Right lobe of liver (tissue), 6 donors: ENCODE measurements around the gene TUBB2B. TPM values are rescaled to one million over a fixed set of nuclear protein-coding genes. Genes with fewer than 3 reads are reported as not detected.

Experiments
- ATAC-seq, 4 donors: fragments of 200-7000 bp; cut with Tn5 transposase; one replicate each; pipeline ENCODE4 v1.9.1; 2020; ENCODE audit warnings: mild to moderate bottlenecking in 4 of 4, moderate library complexity in 4 of 4
- DNase-seq, 3 donors: peaks; one replicate each; pipeline ENCODE4 v3.0.0-alpha.2; 2020
- H3K27ac ChIP-seq, 3 donors: fragments of 200-600 bp; one replicate each; pipeline ENCODE4 v1.8.0; 2022
- H3K27me3 ChIP-seq, 2 donors: fragments of 200-600 bp; one replicate each; pipeline ENCODE4 v1.8.0; 2022
- H3K36me3 ChIP-seq, 4 donors: fragments of 200-600 bp; sonication (generic) in 1 of 4; one replicate each; pipeline versions ENCODE4 v1.5.1 to v1.8.0; 2017 to 2022; ENCODE audit warnings: control low read depth in 1 of 4
- H3K4me1 ChIP-seq, 4 donors: fragments of 200-600 bp; sonication (generic) in 1 of 4; one replicate each; pipeline versions ENCODE4 v1.5.1 to v1.8.0; 2017 to 2022; ENCODE audit warnings: control low read depth in 1 of 4
- H3K4me3 ChIP-seq, 3 donors: fragments of 200-600 bp; one replicate each; pipeline ENCODE4 v1.8.0; 2022
- H3K9me3 ChIP-seq, 4 donors: fragments of 200-600 bp; sonication (generic) in 1 of 4; one replicate each; pipeline versions ENCODE4 v1.5.1 to v1.8.0; 2017 to 2022; ENCODE audit warnings: control low read depth in 1 of 4
- POLR2A ChIP-seq: fragments of 450-650 bp; IDR thresholded peaks from one replicate; pipeline ENCODE4 v1.6.1; 2017; ENCODE audit warnings: antibody characterized with exemption, mild to moderate bottlenecking
- WGBS: methylation state at CpG from one replicate; pipeline ENCODE4 v1.1.6; 2018; ENCODE audit warnings: low coverage, low lambda C conversion rate; ENCODE audit not compliant: insufficient coverage; ENCODE audit errors: missing lambda C conversion rate; 5-methylcytosine and 5-hydroxymethylcytosine counted together
- intact Hi-C, 2 donors: fragments of 100-400 bp; cut with DNase I; formaldehyde crosslinking; loops; one replicate each; pipeline versions ENCODE4 v1.11.2 to v1.14.1; 2022
- total RNA-seq, 6 experiments: library from RNA; depleted of rRNA in 2 of 6; stranded (reverse); fragments of >200 nt in 2 of 6; fragmentation: NEBNext Ultra II Directional in 3 of 6; extraction: Animal tissue kit (Norgen Biotek cat#: 25700) in 3 of 6; gene quantifications; one replicate each; pipeline versions ENCODE4 v1.1.0 to v1.2.4, GENCODE V29; 2016 to 2023
- TF ChIP-seq, protein P1 (sequence below), 4 donors: fragments of 200-600 bp in 3 of 4; fragments of 450-650 bp in 1 of 4; IDR thresholded peaks; one replicate each; pipeline versions ENCODE4 v1.5.1 to v1.8.0; 2016 to 2022; ENCODE audit warnings: antibody characterized with exemption in 4 of 4, mild to moderate bottlenecking in 2 of 4
- donor health status: DM: no; HTN: yes; CAD: no.
- donor health status: DM: no; HTN: no; CAD: no.
- donor health status: DM: no; HTN: no; CAD: no.
- donor health status: DM: no; HTN: yes; CAD: no.
- donor health status: DM: no; HTN: yes; CAD: no.

Gene TUBB2B
- total RNA-seq, 6 experiments from 2014 or later: 1.0 to 3.9 (median 2.5) TPM

DNA sequence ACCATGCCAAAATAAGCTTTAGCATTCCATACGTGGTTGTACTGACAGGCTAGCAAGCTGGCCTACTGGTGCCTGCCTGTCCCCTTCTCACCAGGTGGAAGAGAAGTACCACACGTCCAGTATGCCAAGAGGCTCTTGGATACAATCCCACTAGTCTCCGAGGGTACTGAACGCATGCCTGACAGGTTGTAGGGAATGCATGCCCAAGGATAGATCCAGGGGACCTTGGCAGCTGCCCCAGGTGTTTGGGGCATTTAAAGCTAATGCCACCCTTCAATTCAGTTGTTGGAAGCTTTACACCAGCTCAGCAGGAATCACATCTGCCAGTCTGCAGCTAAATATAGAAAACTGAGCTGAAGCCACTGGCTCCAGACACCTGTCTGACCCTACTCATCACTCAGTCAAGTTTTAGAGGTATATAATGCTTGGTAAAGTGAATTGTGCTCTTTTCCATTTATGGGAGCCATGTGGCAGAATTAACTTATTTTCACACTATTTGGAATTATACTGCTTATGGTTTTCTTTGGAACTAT lies 4.9 kb downstream of the TUBB2B start:
- whole genome bisulfite sequencing: 63% methylated on average over 1 of the region's 4 CpGs
- H3K27ac ChIP-seq: no peak overlapping the region
- intact Hi-C loops: no loop called here
- peaks cover 0 to 10% of the 10 kb centered on the region in 2 donors for H3K27me3 ChIP-seq
- TF ChIP-seq POLR2A: no peak
- TF ChIP-seq, protein P1, sequence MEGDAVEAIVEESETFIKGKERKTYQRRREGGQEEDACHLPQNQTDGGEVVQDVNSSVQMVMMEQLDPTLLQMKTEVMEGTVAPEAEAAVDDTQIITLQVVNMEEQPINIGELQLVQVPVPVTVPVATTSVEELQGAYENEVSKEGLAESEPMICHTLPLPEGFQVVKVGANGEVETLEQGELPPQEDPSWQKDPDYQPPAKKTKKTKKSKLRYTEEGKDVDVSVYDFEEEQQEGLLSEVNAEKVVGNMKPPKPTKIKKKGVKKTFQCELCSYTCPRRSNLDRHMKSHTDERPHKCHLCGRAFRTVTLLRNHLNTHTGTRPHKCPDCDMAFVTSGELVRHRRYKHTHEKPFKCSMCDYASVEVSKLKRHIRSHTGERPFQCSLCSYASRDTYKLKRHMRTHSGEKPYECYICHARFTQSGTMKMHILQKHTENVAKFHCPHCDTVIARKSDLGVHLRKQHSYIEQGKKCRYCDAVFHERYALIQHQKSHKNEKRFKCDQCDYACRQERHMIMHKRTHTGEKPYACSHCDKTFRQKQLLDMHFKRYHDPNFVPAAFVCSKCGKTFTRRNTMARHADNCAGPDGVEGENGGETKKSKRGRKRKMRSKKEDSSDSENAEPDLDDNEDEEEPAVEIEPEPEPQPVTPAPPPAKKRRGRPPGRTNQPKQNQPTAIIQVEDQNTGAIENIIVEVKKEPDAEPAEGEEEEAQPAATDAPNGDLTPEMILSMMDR (IDR thresholded peaks at IDR 0.05): no peak
- no peak overlapping the region for H3K4me3 ChIP-seq
- no peaks in the 10 kb centered on the region for H3K36me3 ChIP-seq
- ATAC-seq: no peak
- peaks cover 0 to 10% (median 5%) of the 10 kb centered on the region in 4 donors for H3K4me1 ChIP-seq
- DNase-seq: no peak
- no peaks in the 10 kb centered on the region for H3K9me3 ChIP-seq

- H3K4me1 ChIP-seq: no peaks in the 10 kb centered on the region
- no peak overlapping the region for H3K27ac ChIP-seq
- H3K9me3 ChIP-seq: no peaks in the 10 kb centered on the region
- H3K36me3 ChIP-seq: no peaks in the 10 kb centered on the region
- intact Hi-C loops: no loop called here
- TF ChIP-seq, protein P1 (IDR thresholded peaks at IDR 0.05): no peak
- no peak for TF ChIP-seq POLR2A
- no peak overlapping the region for H3K4me3 ChIP-seq
- WGBS: 67% methylated on average over 3 of the region's 4 CpGs
- ATAC-seq: no peak
- peaks cover 0 to under 1% of the 10 kb centered on the region in 2 donors for H3K27me3 ChIP-seq
- DNase-seq: no peak
Observed at GRCh38 chr6:3221578-3221977, 5.9 kb downstream of the TUBB2B start.

DNA sequence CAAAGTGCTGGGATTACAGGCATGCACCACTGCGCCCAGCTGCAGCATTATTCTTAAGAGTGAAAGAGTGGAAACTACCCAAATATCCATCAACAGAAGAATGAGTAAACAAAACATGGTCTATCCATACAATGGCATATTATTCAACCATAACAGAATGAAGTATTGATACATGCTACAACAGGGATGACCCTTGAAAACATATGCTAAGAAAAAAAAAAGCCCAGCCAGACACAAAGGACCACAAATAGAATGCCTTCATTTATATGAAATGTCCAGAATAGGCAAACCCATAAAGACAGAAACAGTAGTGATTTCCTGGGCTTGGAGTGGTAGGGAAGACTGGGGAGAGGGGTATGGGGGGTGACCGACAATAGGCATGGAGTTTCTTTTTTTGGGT lies 7.1 kb downstream of the TUBB2B start:
- no peak for TF ChIP-seq POLR2A
- TF ChIP-seq, protein P1 (IDR thresholded peaks at IDR 0.05): no peak
- ATAC-seq (no peak), DNase-seq (no peak)
- Histone ChIP-seq H3K4me3 (no peak overlapping the region), H3K4me1 (no peaks in the 10 kb centered on the region), H3K36me3 (no peaks in the 10 kb centered on the region), H3K27me3 (no peaks in the 10 kb centered on the region), H3K9me3 (no peaks in the 10 kb centered on the region), H3K27ac (no peak overlapping the region)
- 88% methylated on average over 2 of the region's 2 CpGs for WGBS
- intact Hi-C loops: no loop called here

GRCh38 chr6:3218266-3218665 lies 9.2 kb downstream of the TUBB2B start:
- Histone ChIP-seq H3K36me3 (no peaks in the 10 kb centered on the region), H3K4me3 (no peak overlapping the region), H3K9me3 (no peaks in the 10 kb centered on the region), H3K27me3 (no peaks in the 10 kb centered on the region), H3K27ac (no peak overlapping the region), H3K4me1 (no peaks in the 10 kb centered on the region)
- no peak for TF ChIP-seq POLR2A
- TF ChIP-seq, protein P1 (IDR thresholded peaks at IDR 0.05): no peak
- WGBS: 69% methylated on average over 5 of the region's 10 CpGs
- ATAC-seq (no peak), DNase-seq (no peak)
- intact Hi-C loops: no loop called here

- WGBS: 51% methylated on average over 2 of the region's 2 CpGs
- TF ChIP-seq, protein P1 (IDR thresholded peaks at IDR 0.05): no peak
- no peak for TF ChIP-seq POLR2A
- no peaks in the 10 kb centered on the region for H3K36me3 ChIP-seq
- intact Hi-C loops: no loop called here
- DNase-seq (no peak), ATAC-seq (no peak)
- H3K27ac ChIP-seq: no peak overlapping the region
- H3K9me3 ChIP-seq: no peaks in the 10 kb centered on the region
- H3K4me3 ChIP-seq: no peak overlapping the region
- H3K4me1 ChIP-seq: no peaks in the 10 kb centered on the region
- no peaks in the 10 kb centered on the region for H3K27me3 ChIP-seq
Observed at GRCh38 chr6:3217286-3217685, 10.2 kb downstream of the TUBB2B start.
